H1 (cell line): ENCODE measurements around the gene GDAP1L1. TPM values are rescaled to one million over a fixed set of nuclear protein-coding genes. Genes with fewer than 3 reads are reported as not detected.

Experiments
- E2F6 ChIP-seq: IDR thresholded peaks from 2 replicates; pipeline ENCODE4 v1.6.1; 2012; ENCODE audit warnings: inconsistent platforms
- HDAC2 ChIP-seq, 2 experiments: fragments of 300-600 bp in 1 of 2; sonication (generic) in 1 of 2; IDR thresholded peaks; 2 replicates each; pipeline ENCODE4 v1.6.1; 2011 to 2012; ENCODE audit warnings: low read depth in 2 of 2, low read length in 2 of 2, mild to moderate bottlenecking in 2 of 2, moderate library complexity in 2 of 2, borderline replicate concordance in 1 of 2, inconsistent platforms in 1 of 2
- JUND ChIP-seq: IDR thresholded peaks from 2 replicates; pipeline ENCODE4 v1.6.1; 2011; ENCODE audit warnings: mild to moderate bottlenecking, improper control_type of control experiment, low read length
- KDM1A ChIP-seq: fragments of 200-600, 300-600 bp; sonication (generic); IDR thresholded peaks from 2 replicates; pipeline ENCODE4 v1.7.1; 2016; ENCODE audit warnings: mild to moderate bottlenecking, low read length, borderline replicate concordance
- NANOG ChIP-seq: IDR thresholded peaks from 2 replicates; pipeline ENCODE4 v1.6.1; 2011; ENCODE audit warnings: low read length, low read depth, mild to moderate bottlenecking, inconsistent platforms; ENCODE audit not compliant: insufficient read depth, poor library complexity, severe bottlenecking
- RFX5 ChIP-seq: IDR thresholded peaks from 2 replicates; pipeline ENCODE4 v1.6.1; 2011; ENCODE audit warnings: low read depth, low read length, improper control_type of control experiment, borderline replicate concordance
- SP4 ChIP-seq: IDR thresholded peaks from 2 replicates; pipeline ENCODE4 v1.6.1; 2012; ENCODE audit warnings: low read length, inconsistent platforms
- YY1 ChIP-seq: IDR thresholded peaks from 2 replicates; pipeline ENCODE4 v1.6.1; 2011; ENCODE audit warnings: low read depth, mild to moderate bottlenecking, low read length
- polyA plus RNA-seq, 7 experiments: library from polyadenylated mRNA; depleted of rRNA in 3 of 7; stranded (reverse) in 5 of 7; unstranded in 2 of 7; fragments of >200 nt in 5 of 7; fragments of 200-250 nt in 2 of 7; gene quantifications; 1 replicate in 5 of 7; 2 replicates in 1 of 7; 4 replicates in 1 of 7; pipeline versions ENCODE4 v1.2.1 to v1.2.3, GENCODE V29; 2011 to 2013; ENCODE audit warnings: missing spikeins in 2 of 7, mixed read lengths in 2 of 7
- total RNA-seq: library from RNA; stranded (reverse); fragmentation: NEBNext Ultra II Directional; extraction: Animal tissue kit (Norgen Biotek cat#: 25700); gene quantifications from 2 replicates; pipeline ENCODE4 v1.2.1, GENCODE V29; 2021
- TF ChIP-seq, protein P1 (sequence below): IDR thresholded peaks from 2 replicates; pipeline ENCODE4 v1.6.1; 2011; ENCODE audit warnings: low read depth, mild to moderate bottlenecking, low read length; ENCODE audit not compliant: insufficient read depth
- TF ChIP-seq, protein P2 (sequence below): IDR thresholded peaks from 2 replicates; pipeline ENCODE4 v1.6.1; 2012; ENCODE audit warnings: inconsistent platforms

GDAP1L1 gene
- total and polyA plus RNA-seq, 2 of the 8 experiments (the other 6 are each of a cell fraction or from before 2014, with no cell fraction given), result 8.5 to 63.1 TPM

DNA sequence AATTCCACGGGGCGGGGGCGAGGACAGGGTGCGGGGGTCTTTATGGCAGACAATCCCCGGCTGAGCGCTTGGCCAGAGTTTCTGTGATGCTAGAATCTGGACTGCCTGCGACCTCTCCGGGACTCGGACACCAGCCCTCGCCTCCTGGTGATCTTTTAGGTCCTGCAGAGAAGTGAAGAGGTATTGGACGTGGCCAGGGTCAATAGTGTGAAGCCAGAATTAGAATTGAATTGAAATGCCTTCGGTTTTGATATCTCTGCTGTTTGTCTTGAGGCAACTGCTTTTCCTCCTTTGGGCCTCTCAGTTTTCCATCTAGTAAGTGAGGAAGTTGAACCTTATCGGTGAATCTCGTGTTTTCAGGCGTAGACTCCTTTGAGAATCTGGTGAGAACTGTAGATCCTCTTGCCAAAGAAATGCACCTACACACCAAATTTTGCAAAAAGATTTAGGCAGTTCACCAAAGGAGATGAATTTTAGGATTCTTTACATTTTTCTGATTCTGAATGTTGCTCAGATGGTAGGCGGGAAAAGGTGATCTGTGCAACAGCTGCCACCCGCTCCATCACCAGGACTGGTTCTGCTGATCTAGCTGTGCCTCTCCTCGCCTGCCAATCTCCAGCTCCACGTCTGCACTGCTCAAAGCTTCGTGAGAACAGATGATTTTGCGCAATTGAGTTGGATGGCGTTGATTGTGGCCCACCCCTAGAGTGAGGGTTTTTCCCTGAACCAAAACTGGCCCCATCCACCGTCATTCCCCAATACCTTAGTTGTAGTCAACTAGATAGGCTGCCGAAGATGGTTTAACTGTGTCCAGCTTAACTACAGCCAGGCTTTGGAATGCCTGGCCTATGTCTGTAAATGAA lies 35.7 kb upstream of the GDAP1L1 start (continued):
- TF ChIP-seq HDAC2 (IDR thresholded peaks at IDR 0.05; ENCODE audit: borderline replicate concordance in 1 of 2, low read depth in 2 of 2, low read length in 2 of 2), result no peak
- TF ChIP-seq, protein P1, sequence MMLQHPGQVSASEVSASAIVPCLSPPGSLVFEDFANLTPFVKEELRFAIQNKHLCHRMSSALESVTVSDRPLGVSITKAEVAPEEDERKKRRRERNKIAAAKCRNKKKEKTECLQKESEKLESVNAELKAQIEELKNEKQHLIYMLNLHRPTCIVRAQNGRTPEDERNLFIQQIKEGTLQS, result no peak
- TF ChIP-seq RFX5, result no peak
- TF ChIP-seq JUND, result no peak
- TF ChIP-seq, protein P2, sequence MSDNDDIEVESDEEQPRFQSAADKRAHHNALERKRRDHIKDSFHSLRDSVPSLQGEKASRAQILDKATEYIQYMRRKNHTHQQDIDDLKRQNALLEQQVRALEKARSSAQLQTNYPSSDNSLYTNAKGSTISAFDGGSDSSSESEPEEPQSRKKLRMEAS, result no peak
- no peak for TF ChIP-seq E2F6
- TF ChIP-seq SP4, result no peak
- no peak for TF ChIP-seq NANOG
- no peak for TF ChIP-seq KDM1A
- no peak for TF ChIP-seq YY1
